ENCODE results near the gene HAUS5.

GRCh38 chr19:35563207-35563829 is 49.2 kb upstream of the HAUS5 start, which contains the start of gene ATP4A:
- TF ChIP-seq POLR2AphosphoS5 (IDR thresholded peaks at IDR 0.05; ENCODE audit: low read depth, low read length), result no peak
- no peak for TF ChIP-seq POLR2A (IDR thresholded peaks at IDR 0.05; ENCODE audit: low read depth, low read length)
